ENCODE results near the gene RPL39. TPM values are rescaled to one million over a fixed set of nuclear protein-coding genes. Genes with fewer than 3 reads are reported as not detected.
"Not testable (repeated sequence)": the region's sequence is repeated elsewhere in the genome, so short reads cannot be mapped to it uniquely, and the experiment has no call there.

The RPL39 gene
- 1,000 to 10,000 TPM; 1,797 to 1,809 TPM for total RNA-seq

GRCh38 chrX:119791437-119792231 lies at the start of gene RPL39:
Gene RPL39, minus strand, starts transcription at chrX:119791630. Its CDS starts 54 bp downstream, at chrX:119791576.
- ATAC-seq (peak; percentile 90), DNase-seq (peak; percentile 89)
- CTCF ChIA-PET: interaction anchor here (0.6 to 1.8 kb wide), 10 partner anchors 12 to 96 kb away, joined by 3 to 12 read pairs (median 5); partner anchors contain the start of genes NDUFA1, RNF113A, SOWAHD and UPF3B
- peak within 1 kb of the TSS; percentile 96 for H3K27ac Mint-ChIP-seq
- peaks cover 36% of the 10 kb centered on the region for H3K4me1 Mint-ChIP-seq
- peaks cover 36% of the 10 kb centered on the region for H3K36me3 Mint-ChIP-seq
- H3K9me3 Mint-ChIP-seq (ENCODE audit: low read depth): no peaks in the 10 kb centered on the region
- no peaks in the 10 kb centered on the region for H3K27me3 Mint-ChIP-seq
- peak within 1 kb of the TSS; percentile 95 for H3K4me3 Mint-ChIP-seq

- no peak for DNase-seq
- H3K27ac Mint-ChIP-seq: no peak overlapping the region
- H3K4me1 Mint-ChIP-seq: no peaks in the 10 kb centered on the region
- no peak overlapping the region for H3K4me3 Mint-ChIP-seq
- CTCF ChIA-PET: interaction anchor here (1.0 kb wide), 1 partner anchor 19 kb away, joined by 3 read pairs; the partner anchor contains the start of gene UPF3B
- no peaks in the 10 kb centered on the region for H3K27me3 Mint-ChIP-seq
- H3K36me3 Mint-ChIP-seq: peaks cover 45% of the 10 kb centered on the region
- no peak for ATAC-seq
- H3K9me3 Mint-ChIP-seq (ENCODE audit: low read depth): no peaks in the 10 kb centered on the region
Measured at GRCh38 chrX:119833905-119834304, 42.5 kb upstream of the RPL39 start.

- ATAC-seq (no peak), DNase-seq (no peak)
- Mint-ChIP-seq H3K27me3 (no peaks in the 10 kb centered on the region), H3K36me3 (peaks cover 21% of the 10 kb centered on the region), H3K9me3 (ENCODE audit: low read depth) (no peaks in the 10 kb centered on the region), H3K4me3 (no peak overlapping the region), H3K4me1 (peaks cover 14% of the 10 kb centered on the region), H3K27ac (no peak overlapping the region)
- CTCF ChIA-PET: interaction anchor here (1.2 kb wide), 1 partner anchor 11 kb away, joined by 3 read pairs; no protein-coding TSS in a partner anchor
Measured at GRCh38 chrX:119828446-119828845, 37.0 kb upstream of the RPL39 start.

- H3K36me3 Mint-ChIP-seq: peaks cover 18% of the 10 kb centered on the region
- DNase-seq (peak; percentile 42), ATAC-seq (peak; percentile 53)
- no peaks in the 10 kb centered on the region for H3K27me3 Mint-ChIP-seq
- no peak overlapping the region for H3K4me3 Mint-ChIP-seq
- CTCF ChIA-PET: no interaction called here
- peaks cover 24% of the 10 kb centered on the region for H3K4me1 Mint-ChIP-seq
- H3K9me3 Mint-ChIP-seq (ENCODE audit: low read depth): no peaks in the 10 kb centered on the region
- H3K27ac Mint-ChIP-seq: no peak overlapping the region
Measured at GRCh38 chrX:119826399-119826959, 35.0 kb upstream of the RPL39 start.

GRCh38 chrX:119824221-119824620 lies 32.8 kb upstream of the RPL39 start:
- ATAC-seq; H3K27me3 Mint-ChIP-seq; H3K9me3 Mint-ChIP-seq (ENCODE audit: low read depth); H3K4me3 Mint-ChIP-seq; H3K27ac Mint-ChIP-seq; H3K36me3 Mint-ChIP-seq; DNase-seq; CTCF ChIA-PET: not testable (repeated sequence)
- peaks cover 31% of the 10 kb centered on the region for H3K4me1 Mint-ChIP-seq

- not testable (repeated sequence) for H3K27me3 Mint-ChIP-seq; DNase-seq; H3K9me3 Mint-ChIP-seq (ENCODE audit: low read depth); H3K36me3 Mint-ChIP-seq
- Mint-ChIP-seq H3K4me1 (peaks cover 33% of the 10 kb centered on the region), H3K4me3 (peak overlapping the region; percentile 27), H3K27ac (peak overlapping the region; percentile 81)
- CTCF ChIA-PET: interaction anchor here (1.0 kb wide), 1 partner anchor 93 kb away, joined by 3 read pairs; no protein-coding TSS in a partner anchor
- peak; percentile 98 for ATAC-seq
Measured at GRCh38 chrX:119821703-119822102, 30.3 kb upstream of the RPL39 start.

GRCh38 chrX:119817130-119817690 lies 25.8 kb upstream of the RPL39 start:
- peaks cover 21% of the 10 kb centered on the region for H3K4me1 Mint-ChIP-seq
- no peak for DNase-seq
- H3K27ac Mint-ChIP-seq: no peak overlapping the region
- H3K27me3 Mint-ChIP-seq: no peaks in the 10 kb centered on the region
- H3K4me3 Mint-ChIP-seq: no peak overlapping the region
- no peak for ATAC-seq
- CTCF ChIA-PET: interaction anchor here (1.2 kb wide), 1 partner anchor 12 kb away, joined by 3 read pairs; no protein-coding TSS in a partner anchor
- H3K9me3 Mint-ChIP-seq (ENCODE audit: low read depth): no peaks in the 10 kb centered on the region
- no peaks in the 10 kb centered on the region for H3K36me3 Mint-ChIP-seq

- Mint-ChIP-seq H3K4me1 (peaks cover 14% of the 10 kb centered on the region), H3K27me3 (no peaks in the 10 kb centered on the region), H3K9me3 (ENCODE audit: low read depth) (no peaks in the 10 kb centered on the region), H3K27ac (no peak overlapping the region), H3K36me3 (no peaks in the 10 kb centered on the region), H3K4me3 (no peak overlapping the region)
- CTCF ChIA-PET: interaction anchor here (1.2 kb wide), 1 partner anchor 13 kb away, joined by 3 read pairs; no protein-coding TSS in a partner anchor
- no peak for ATAC-seq
- no peak for DNase-seq
Measured at GRCh38 chrX:119816300-119816699, 24.9 kb upstream of the RPL39 start.

- no peaks in the 10 kb centered on the region for H3K4me1 Mint-ChIP-seq
- CTCF ChIA-PET: interaction anchor here (1.3 kb wide), 1 partner anchor 18 kb away, joined by 4 read pairs; the partner anchor contains the start of gene RPL39
- H3K27ac Mint-ChIP-seq: no peak overlapping the region
- no peak for ATAC-seq
- H3K27me3 Mint-ChIP-seq: no peaks in the 10 kb centered on the region
- peaks cover 1% of the 10 kb centered on the region for H3K36me3 Mint-ChIP-seq
- peaks cover 2% of the 10 kb centered on the region for H3K9me3 Mint-ChIP-seq (ENCODE audit: low read depth)
- H3K4me3 Mint-ChIP-seq: no peak overlapping the region
- DNase-seq: no peak
Measured at GRCh38 chrX:119809185-119809666, 17.8 kb upstream of the RPL39 start.

- ATAC-seq; H3K4me1 Mint-ChIP-seq; H3K4me3 Mint-ChIP-seq; CTCF ChIA-PET; DNase-seq; H3K27me3 Mint-ChIP-seq; H3K9me3 Mint-ChIP-seq (ENCODE audit: low read depth); H3K36me3 Mint-ChIP-seq; H3K27ac Mint-ChIP-seq: not testable (repeated sequence)
Measured at GRCh38 chrX:119808461-119808860, 17.0 kb upstream of the RPL39 start.

GRCh38 chrX:119802546-119802945 lies 11.1 kb upstream of the RPL39 start:
- no peaks in the 10 kb centered on the region for H3K27me3 Mint-ChIP-seq
- H3K9me3 Mint-ChIP-seq (ENCODE audit: low read depth): peaks cover 2% of the 10 kb centered on the region
- CTCF ChIA-PET: no interaction called here
- no peak overlapping the region for H3K4me3 Mint-ChIP-seq
- no peak for DNase-seq
- peaks cover 4% of the 10 kb centered on the region for H3K36me3 Mint-ChIP-seq
- no peak overlapping the region for H3K27ac Mint-ChIP-seq
- no peak for ATAC-seq
- H3K4me1 Mint-ChIP-seq: no peaks in the 10 kb centered on the region

- peaks cover 4% of the 10 kb centered on the region for H3K36me3 Mint-ChIP-seq
Measured at GRCh38 chrX:119801253-119802221, 10.1 kb upstream of the RPL39 start.

More at GRCh38 chrX:119801253-119802221, 10.1 kb upstream of the RPL39 start:
- DNase-seq (no peak), ATAC-seq (no peak)
- H3K27ac Mint-ChIP-seq: no peak overlapping the region
- CTCF ChIA-PET: interaction anchor here (1.0 kb wide), 1 partner anchor 10 kb away, joined by 3 read pairs; no protein-coding TSS in a partner anchor
- no peaks in the 10 kb centered on the region for H3K27me3 Mint-ChIP-seq
- no peak overlapping the region for H3K4me3 Mint-ChIP-seq
- H3K9me3 Mint-ChIP-seq (ENCODE audit: low read depth): peaks cover 2% of the 10 kb centered on the region
- no peaks in the 10 kb centered on the region for H3K4me1 Mint-ChIP-seq

Data from activated CD8-positive, alpha-beta memory T cell treated with anti-CD3 and anti-CD28 coated beads, Interleukin-2, amount 10 ng/mL, durations not matched to agents 7 days and 5 days (primary cell).